Measurements from ENCODE around the gene GALP.
"Not testable (repeated sequence)": the region's sequence is repeated elsewhere in the genome, so short reads cannot be mapped to it uniquely, and the experiment has no call there.

The GALP gene

DNA sequence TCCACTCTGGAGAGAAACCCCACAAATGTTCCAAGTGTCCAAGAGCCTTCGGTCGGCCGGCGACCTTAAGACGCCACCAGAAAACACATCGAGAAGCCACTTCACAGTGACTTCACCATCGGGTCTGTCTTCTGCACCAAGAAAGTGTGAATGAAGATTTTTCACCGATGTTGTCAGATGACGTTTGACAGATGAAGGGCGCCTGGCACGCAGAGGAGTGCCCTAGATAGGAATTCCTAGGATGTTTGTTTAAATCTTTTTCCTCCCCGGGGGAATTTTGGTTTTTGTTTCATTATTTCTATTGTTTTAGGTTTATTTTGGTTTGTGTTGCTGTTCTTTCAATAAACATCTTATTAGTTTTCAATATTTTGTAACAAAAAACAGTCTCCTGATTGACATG is 33.3 kb downstream of the GALP start:
- CTCF ChIA-PET: no interaction called here
- TF ChIP-seq MZF1 (tag by site-specific recombination; IDR thresholded peaks at IDR 0.05; ENCODE audit: borderline replicate concordance) (no peak), KLF9 (tag by site-specific recombination; IDR thresholded peaks at IDR 0.05; ENCODE audit: low read depth) (no peak), ZNF433 (tag by site-specific recombination; IDR thresholded peaks at IDR 0.05; ENCODE audit: low read depth) (no peak), ZNF37A (tag by site-specific recombination; IDR thresholded peaks at IDR 0.05) (no peak), ZNF132 (tag by site-specific recombination; IDR thresholded peaks at IDR 0.05; ENCODE audit: borderline replicate concordance) (no peak), TRIM28 (IDR thresholded peaks at IDR 0.05; ENCODE audit: borderline replicate concordance, low read length) (no peak)

GRCh38 chr19:56210036-56210435 is 34.2 kb downstream of the GALP start:
- POLR2A ChIA-PET; H3K4me3 ChIP-seq (ENCODE audit: low read depth, low read length); H3K27ac ChIP-seq (ENCODE audit: extremely low read depth, low read depth, low read length); H3K9me3 ChIP-seq (ENCODE audit: control insufficient read depth, insufficient read depth, low read depth, low read length); H3K36me3 ChIP-seq (ENCODE audit: control insufficient read depth in 2 of 2, insufficient read depth in 1 of 2, low read length in 2 of 2); H3K4me1 ChIP-seq (ENCODE audit: control insufficient read depth, insufficient read depth, low read length): not testable (repeated sequence)
- CTCF ChIA-PET: interaction anchor here (0.9 kb wide), 1 partner anchor 12 kb away, joined by 3 read pairs; no protein-coding TSS in a partner anchor

More for the DNA sequence above, 33.3 kb downstream of the GALP start:
- no peaks in the 10 kb centered on the region for H3K4me1 ChIP-seq (ENCODE audit: control insufficient read depth, insufficient read depth, low read length)
- H3K4me3 ChIP-seq (ENCODE audit: low read depth, low read length): no peak overlapping the region
- H3K36me3 ChIP-seq (ENCODE audit: control insufficient read depth in 2 of 2, insufficient read depth in 1 of 2, low read length in 2 of 2): no peaks in the 10 kb centered on the region
- POLR2A ChIA-PET: no interaction called here
- no peak overlapping the region for H3K27ac ChIP-seq (ENCODE audit: extremely low read depth, low read depth, low read length)
- no peaks in the 10 kb centered on the region for H3K9me3 ChIP-seq (ENCODE audit: control insufficient read depth, insufficient read depth, low read depth, low read length)

- no peak overlapping the region for H3K27ac ChIP-seq (ENCODE audit: extremely low read depth, low read depth, low read length)
- ChIA-PET CTCF (no interaction called here), POLR2A (no interaction called here)
- H3K4me3 ChIP-seq (ENCODE audit: low read depth, low read length): no peak overlapping the region
- no peaks in the 10 kb centered on the region for H3K4me1 ChIP-seq (ENCODE audit: control insufficient read depth, insufficient read depth, low read length)
- TF ChIP-seq OSR2 (tag by site-specific recombination; IDR thresholded peaks at IDR 0.05) (no peak), ZNF132 (tag by site-specific recombination; IDR thresholded peaks at IDR 0.05; ENCODE audit: borderline replicate concordance) (no peak), ZNF280D (tag by site-specific recombination; IDR thresholded peaks at IDR 0.05) (no peak), ZNF184 (tag by site-specific recombination; IDR thresholded peaks at IDR 0.05) (no peak), ZNF133 (tag by site-specific recombination; IDR thresholded peaks at IDR 0.05) (no peak), ZNF626 (tag by site-specific recombination; IDR thresholded peaks at IDR 0.05) (no peak), ZNF596 (tag by site-specific recombination; IDR thresholded peaks at IDR 0.05) (no peak)
- TF ChIP-seq, protein P1, sequence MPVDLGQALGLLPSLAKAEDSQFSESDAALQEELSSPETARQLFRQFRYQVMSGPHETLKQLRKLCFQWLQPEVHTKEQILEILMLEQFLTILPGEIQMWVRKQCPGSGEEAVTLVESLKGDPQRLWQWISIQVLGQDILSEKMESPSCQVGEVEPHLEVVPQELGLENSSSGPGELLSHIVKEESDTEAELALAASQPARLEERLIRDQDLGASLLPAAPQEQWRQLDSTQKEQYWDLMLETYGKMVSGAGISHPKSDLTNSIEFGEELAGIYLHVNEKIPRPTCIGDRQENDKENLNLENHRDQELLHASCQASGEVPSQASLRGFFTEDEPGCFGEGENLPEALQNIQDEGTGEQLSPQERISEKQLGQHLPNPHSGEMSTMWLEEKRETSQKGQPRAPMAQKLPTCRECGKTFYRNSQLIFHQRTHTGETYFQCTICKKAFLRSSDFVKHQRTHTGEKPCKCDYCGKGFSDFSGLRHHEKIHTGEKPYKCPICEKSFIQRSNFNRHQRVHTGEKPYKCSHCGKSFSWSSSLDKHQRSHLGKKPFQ (tag by site-specific recombination; IDR thresholded peaks at IDR 0.05): no peak
- no peaks in the 10 kb centered on the region for H3K9me3 ChIP-seq (ENCODE audit: control insufficient read depth, insufficient read depth, low read depth, low read length)
- H3K36me3 ChIP-seq (ENCODE audit: control insufficient read depth in 2 of 2, insufficient read depth in 1 of 2, low read length in 2 of 2): no peaks in the 10 kb centered on the region
These were observed 35.9 kb downstream of the GALP start for GRCh38 chr19:56211718-56212117.

Data from HEK293 (cell line).